PC-3 (cell line): ENCODE data around the gene TRMT6.

Experiments
- EZH2 ChIP-seq: fragments of 300-600 bp; sonication (generic); IDR thresholded peaks from one replicate; pipeline ENCODE4 v1.6.1; 2017; ENCODE audit warnings: antibody characterized with exemption, mild to moderate bottlenecking, low read length; ENCODE audit not compliant: unreplicated experiment
- TF ChIP-seq, protein P1 (sequence below): fragments of 300-600 bp; sonication (generic); conservative IDR thresholded peaks from 2 replicates; pipeline ENCODE4 v1.5.1; 2017; ENCODE audit warnings: antibody characterized with exemption, low read depth, mild to moderate bottlenecking, low read length

DNA sequence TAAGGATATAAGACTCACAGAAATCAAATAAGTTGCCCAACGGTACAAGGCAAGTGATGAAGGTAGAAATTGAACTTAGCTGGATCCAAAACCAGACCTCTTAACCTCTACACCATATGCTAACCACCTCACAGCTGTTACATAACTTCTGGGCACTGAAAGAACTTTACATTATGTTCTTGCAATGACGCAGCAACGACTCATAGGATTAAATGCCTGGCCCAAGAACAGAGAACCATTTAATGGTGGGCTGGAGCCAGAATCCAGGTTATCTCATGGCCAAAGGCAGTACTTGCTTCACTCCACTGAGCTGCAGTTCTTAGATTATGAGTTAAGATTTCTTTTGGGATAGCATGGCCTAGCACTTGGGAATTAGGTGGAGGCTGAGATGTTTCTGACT is 4.4 kb downstream of the TRMT6 start:
- TF ChIP-seq, protein P1, sequence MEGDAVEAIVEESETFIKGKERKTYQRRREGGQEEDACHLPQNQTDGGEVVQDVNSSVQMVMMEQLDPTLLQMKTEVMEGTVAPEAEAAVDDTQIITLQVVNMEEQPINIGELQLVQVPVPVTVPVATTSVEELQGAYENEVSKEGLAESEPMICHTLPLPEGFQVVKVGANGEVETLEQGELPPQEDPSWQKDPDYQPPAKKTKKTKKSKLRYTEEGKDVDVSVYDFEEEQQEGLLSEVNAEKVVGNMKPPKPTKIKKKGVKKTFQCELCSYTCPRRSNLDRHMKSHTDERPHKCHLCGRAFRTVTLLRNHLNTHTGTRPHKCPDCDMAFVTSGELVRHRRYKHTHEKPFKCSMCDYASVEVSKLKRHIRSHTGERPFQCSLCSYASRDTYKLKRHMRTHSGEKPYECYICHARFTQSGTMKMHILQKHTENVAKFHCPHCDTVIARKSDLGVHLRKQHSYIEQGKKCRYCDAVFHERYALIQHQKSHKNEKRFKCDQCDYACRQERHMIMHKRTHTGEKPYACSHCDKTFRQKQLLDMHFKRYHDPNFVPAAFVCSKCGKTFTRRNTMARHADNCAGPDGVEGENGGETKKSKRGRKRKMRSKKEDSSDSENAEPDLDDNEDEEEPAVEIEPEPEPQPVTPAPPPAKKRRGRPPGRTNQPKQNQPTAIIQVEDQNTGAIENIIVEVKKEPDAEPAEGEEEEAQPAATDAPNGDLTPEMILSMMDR = no peak
- TF ChIP-seq EZH2 = no peak
